GM18873 (cell line): ENCODE measurements around the gene NEURL2.

ENCODE experiments used
- ATAC-seq: cut with Tn5 transposase; IDR thresholded peaks from one replicate; pipeline ENCODE4 v1.9.1; 2021; ENCODE audit warnings: mild to moderate bottlenecking, moderate library complexity, moderate number of reproducible peaks; ENCODE audit not compliant: unreplicated experiment, low FRiP score

Gene NEURL2

GRCh38 chr20:45850238-45850637 is 40.8 kb downstream of the NEURL2 start:
- no peak for ATAC-seq

- ATAC-seq: no peak
These were observed 41.9 kb downstream of the NEURL2 start for GRCh38 chr20:45848969-45849582.

- ATAC-seq: no peak
These were observed 42.6 kb downstream of the NEURL2 start for GRCh38 chr20:45848421-45848820.

GRCh38 chr20:45845452-45845851 is 45.6 kb downstream of the NEURL2 start:
- no peak for ATAC-seq

GRCh38 chr20:45843506-45843905 is 47.5 kb downstream of the NEURL2 start:
- no peak for ATAC-seq

GRCh38 chr20:45842169-45842812 is 48.7 kb downstream of the NEURL2 start:
- ATAC-seq: no peak

GRCh38 chr20:45841407-45842129 is 49.4 kb downstream of the NEURL2 start:
- no peak for ATAC-seq

GRCh38 chr20:45840700-45841198 is 50.3 kb downstream of the NEURL2 start:
- ATAC-seq: no peak
